NT2/D1 (cell line): ENCODE results near the gene PNKD.

Experiments
- DNase-seq: peaks from one replicate; pipeline ENCODE4 v3.0.0-alpha.2; 2011; ENCODE audit warnings: low read depth, low spot score
- H3K27me3 ChIP-seq: 2 replicates; pipeline ENCODE4 v1.6.0; 2011; ENCODE audit warnings: mild to moderate bottlenecking; ENCODE audit not compliant: insufficient read length, insufficient read depth
- H3K36me3 ChIP-seq: 2 replicates; pipeline ENCODE4 v1.6.1; 2011; ENCODE audit warnings: mild to moderate bottlenecking, low read length, mixed read lengths; ENCODE audit not compliant: insufficient read depth, insufficient read length
- H3K4me1 ChIP-seq: 2 replicates; pipeline ENCODE4 v1.5.1; 2011; ENCODE audit not compliant: insufficient read depth, insufficient read length
- H3K4me3 ChIP-seq: 2 replicates; pipeline ENCODE4 v1.5.1; 2011; ENCODE audit warnings: low read depth; ENCODE audit not compliant: insufficient read length
- H3K9ac ChIP-seq: 2 replicates; pipeline ENCODE4 v1.6.0; 2011; ENCODE audit warnings: low read depth; ENCODE audit not compliant: insufficient read length
- H3K9me3 ChIP-seq: 2 replicates; pipeline ENCODE4 v1.5.1; 2011; ENCODE audit warnings: mild to moderate bottlenecking, low read length; ENCODE audit not compliant: insufficient read depth
- SUZ12 ChIP-seq: IDR thresholded peaks from 2 replicates; pipeline ENCODE4 v1.6.1; 2011; ENCODE audit not compliant: insufficient read length, insufficient read depth; ENCODE audit errors: extremely low read depth
- YY1 ChIP-seq: IDR thresholded peaks from 2 replicates; pipeline ENCODE4 v1.6.1; 2011; ENCODE audit not compliant: insufficient read length, insufficient read depth
- ZNF274 ChIP-seq: IDR thresholded peaks from 2 replicates; pipeline ENCODE4 v1.6.1; 2011; ENCODE audit warnings: mild to moderate bottlenecking, low read depth, low read length

Gene PNKD, protein sequence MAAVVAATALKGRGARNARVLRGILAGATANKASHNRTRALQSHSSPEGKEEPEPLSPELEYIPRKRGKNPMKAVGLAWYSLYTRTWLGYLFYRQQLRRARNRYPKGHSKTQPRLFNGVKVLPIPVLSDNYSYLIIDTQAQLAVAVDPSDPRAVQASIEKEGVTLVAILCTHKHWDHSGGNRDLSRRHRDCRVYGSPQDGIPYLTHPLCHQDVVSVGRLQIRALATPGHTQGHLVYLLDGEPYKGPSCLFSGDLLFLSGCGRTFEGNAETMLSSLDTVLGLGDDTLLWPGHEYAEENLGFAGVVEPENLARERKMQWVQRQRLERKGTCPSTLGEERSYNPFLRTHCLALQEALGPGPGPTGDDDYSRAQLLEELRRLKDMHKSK

DNA sequence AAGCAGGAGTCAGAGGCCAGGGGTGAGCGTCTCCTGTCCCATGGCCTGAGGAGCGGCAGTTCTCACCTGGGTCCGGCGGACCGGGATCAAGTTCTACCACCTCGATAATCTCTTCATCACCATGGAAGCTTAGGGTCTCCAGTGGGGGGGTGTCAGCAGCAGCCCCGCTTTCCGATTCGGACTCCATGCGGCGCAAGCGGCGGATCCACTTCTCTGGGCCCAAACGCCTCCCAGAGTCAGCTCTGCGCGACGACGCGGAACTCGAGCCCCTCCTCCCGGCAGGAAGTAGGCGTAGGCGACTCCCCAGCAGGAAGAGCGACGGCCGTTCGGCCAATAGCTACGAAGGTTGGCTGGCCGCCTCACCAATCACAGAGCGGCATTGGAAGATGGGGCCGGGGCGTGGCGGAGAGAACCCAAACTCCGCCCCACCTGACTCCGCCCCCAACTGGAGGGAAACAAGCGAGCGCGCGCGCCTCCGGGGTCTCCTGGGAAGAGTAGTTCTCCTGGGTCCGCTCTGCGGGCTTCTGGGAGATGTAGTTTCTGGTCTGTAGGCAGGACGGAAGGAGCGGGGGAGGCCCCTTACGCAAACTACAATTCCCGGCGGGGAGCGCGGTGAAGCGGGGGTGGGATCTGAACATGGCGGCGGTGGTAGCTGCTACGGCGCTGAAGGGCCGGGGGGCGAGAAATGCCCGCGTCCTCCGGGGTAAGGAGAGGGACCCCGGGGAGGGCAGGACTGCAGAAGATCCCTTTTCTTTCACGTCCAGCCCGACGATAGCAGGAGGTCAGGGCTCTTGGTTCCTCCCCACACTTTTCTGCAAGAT, at the start of gene PNKD, which contains the start of gene AAMP:
PNKD (plus strand) TSS at position 620 of the 821 bp plus-strand sequence; CDS start at position 637, 17 bp downstream.
AAMP (minus strand) TSS at position 238 of the 821 bp plus-strand sequence; CDS start at position 187, 51 bp downstream.
- Histone ChIP-seq H3K27me3 (no peaks in the 10 kb centered on the region), H3K9ac (peak within 1 kb of the TSS; percentile 99), H3K9me3 (no peaks in the 10 kb centered on the region), H3K4me3 (peak within 1 kb of the TSS; percentile 98), H3K4me1 (peaks cover 2% of the 10 kb centered on the region), H3K36me3 (peaks cover 61% of the 10 kb centered on the region)
- TF ChIP-seq ZNF274, result no peak
- peak; percentile 86 for TF ChIP-seq YY1
- peak; percentile 99 for DNase-seq

DNA sequence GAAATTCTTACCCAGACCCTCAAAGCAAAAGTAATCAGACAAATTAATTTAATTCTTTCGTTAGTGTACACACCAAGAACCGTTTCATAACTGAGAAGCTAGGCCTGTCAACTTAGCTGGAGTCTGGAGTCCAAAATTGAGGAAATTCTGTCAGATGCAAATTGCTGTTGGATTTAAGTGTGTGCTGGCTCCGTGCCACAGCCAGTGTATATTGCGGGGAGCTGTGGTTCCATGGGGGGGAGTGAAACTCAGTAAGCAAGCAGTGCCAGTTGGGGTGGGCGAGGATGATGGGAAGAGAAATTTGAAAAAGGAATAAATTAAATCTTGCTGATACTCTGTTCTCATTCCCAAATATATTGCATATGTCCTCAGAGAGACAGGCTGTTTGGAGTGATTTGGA, 49.3 kb upstream of the PNKD start:
- H3K4me3 ChIP-seq, result no peak overlapping the region
- DNase-seq, result no peak
- TF ChIP-seq YY1 (no peak), ZNF274 (no peak), SUZ12 (no peak)
- H3K36me3 ChIP-seq, result peaks cover 66% of the 10 kb centered on the region
- H3K9ac ChIP-seq, result no peak overlapping the region
- no peaks in the 10 kb centered on the region for H3K4me1 ChIP-seq
- H3K27me3 ChIP-seq, result no peaks in the 10 kb centered on the region
- no peaks in the 10 kb centered on the region for H3K9me3 ChIP-seq

DNA sequence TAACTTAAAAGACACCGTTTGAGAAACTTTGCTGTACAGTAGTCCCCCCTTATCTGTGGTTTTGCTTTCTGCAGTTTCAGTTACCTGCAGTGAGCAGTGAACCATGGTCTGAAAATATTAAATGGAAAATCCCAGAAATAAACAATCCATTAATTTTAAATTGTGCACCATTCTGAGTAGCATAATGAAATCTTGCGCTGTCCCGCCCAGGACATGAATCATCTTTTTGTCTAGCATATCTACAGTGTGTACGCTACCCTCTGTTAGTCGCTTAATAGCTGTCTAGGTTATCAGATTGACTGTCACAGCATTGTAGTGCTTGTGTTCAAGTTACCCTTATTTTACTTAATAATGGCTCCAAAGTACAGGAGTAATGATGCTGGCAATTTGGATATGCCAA, 47.3 kb upstream of the PNKD start:
- H3K9ac ChIP-seq, result no peak overlapping the region

DNA sequence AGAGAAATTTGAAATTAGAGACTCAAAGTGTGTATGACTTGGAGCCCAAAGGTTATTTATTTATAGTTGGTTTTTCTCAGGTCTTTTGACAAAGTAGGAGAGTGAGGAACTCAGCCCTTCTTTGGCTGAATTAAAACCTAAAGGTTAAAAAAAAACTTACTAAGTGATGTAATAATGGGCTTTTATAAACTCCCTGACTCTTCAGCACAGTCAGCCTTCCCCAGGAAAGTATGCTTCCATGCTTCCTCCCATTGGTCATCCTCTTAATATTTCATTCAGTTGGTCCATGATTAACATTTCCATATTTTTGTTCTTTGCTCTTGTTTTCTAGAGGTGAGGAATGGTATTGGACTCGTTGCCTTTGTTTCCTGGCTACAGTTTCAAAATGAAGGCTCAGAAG, 46.1 kb upstream of the PNKD start:
- peaks cover 78% of the 10 kb centered on the region for H3K36me3 ChIP-seq
- no peaks in the 10 kb centered on the region for H3K4me1 ChIP-seq
- no peak for TF ChIP-seq YY1
- TF ChIP-seq ZNF274, result no peak
- no peak for TF ChIP-seq SUZ12
- no peak overlapping the region for H3K4me3 ChIP-seq
- no peak overlapping the region for H3K9ac ChIP-seq
- DNase-seq, result no peak
- no peaks in the 10 kb centered on the region for H3K27me3 ChIP-seq
- H3K9me3 ChIP-seq, result no peaks in the 10 kb centered on the region

More for the DNA sequence above, 47.3 kb upstream of the PNKD start:
- TF ChIP-seq ZNF274, result no peak
- TF ChIP-seq YY1, result no peak
- no peak for TF ChIP-seq SUZ12
- peaks cover 78% of the 10 kb centered on the region for H3K36me3 ChIP-seq
- no peak for DNase-seq
- H3K27me3 ChIP-seq, result no peaks in the 10 kb centered on the region
- no peaks in the 10 kb centered on the region for H3K4me1 ChIP-seq
- no peak overlapping the region for H3K4me3 ChIP-seq
- no peaks in the 10 kb centered on the region for H3K9me3 ChIP-seq

DNA sequence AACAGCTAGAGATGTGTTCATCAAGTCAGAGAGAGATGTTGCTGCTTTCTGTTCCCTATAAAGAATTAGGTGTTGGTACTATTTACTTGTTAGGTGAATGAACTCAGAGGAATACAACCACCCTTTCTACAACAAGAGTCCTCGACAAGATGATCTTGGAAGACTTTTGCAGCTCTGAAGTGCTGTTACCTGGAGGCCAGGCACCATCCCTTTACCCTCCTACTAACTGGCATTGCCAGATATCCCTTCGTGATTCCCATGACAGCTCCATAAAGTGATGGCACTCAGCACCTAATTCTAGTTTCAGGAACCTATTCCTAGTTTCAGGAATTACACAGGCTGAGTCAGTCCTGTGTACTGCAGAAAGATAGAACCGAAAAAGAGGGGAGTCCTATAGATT, 43.4 kb upstream of the PNKD start:
- H3K36me3 ChIP-seq, result peaks cover 82% of the 10 kb centered on the region
- H3K4me1 ChIP-seq, result no peaks in the 10 kb centered on the region
- no peak for DNase-seq
- H3K9ac ChIP-seq, result no peak overlapping the region
- no peaks in the 10 kb centered on the region for H3K9me3 ChIP-seq
- no peak overlapping the region for H3K4me3 ChIP-seq
- TF ChIP-seq ZNF274, result no peak
- TF ChIP-seq YY1, result no peak
- no peak for TF ChIP-seq SUZ12
- no peaks in the 10 kb centered on the region for H3K27me3 ChIP-seq

DNA sequence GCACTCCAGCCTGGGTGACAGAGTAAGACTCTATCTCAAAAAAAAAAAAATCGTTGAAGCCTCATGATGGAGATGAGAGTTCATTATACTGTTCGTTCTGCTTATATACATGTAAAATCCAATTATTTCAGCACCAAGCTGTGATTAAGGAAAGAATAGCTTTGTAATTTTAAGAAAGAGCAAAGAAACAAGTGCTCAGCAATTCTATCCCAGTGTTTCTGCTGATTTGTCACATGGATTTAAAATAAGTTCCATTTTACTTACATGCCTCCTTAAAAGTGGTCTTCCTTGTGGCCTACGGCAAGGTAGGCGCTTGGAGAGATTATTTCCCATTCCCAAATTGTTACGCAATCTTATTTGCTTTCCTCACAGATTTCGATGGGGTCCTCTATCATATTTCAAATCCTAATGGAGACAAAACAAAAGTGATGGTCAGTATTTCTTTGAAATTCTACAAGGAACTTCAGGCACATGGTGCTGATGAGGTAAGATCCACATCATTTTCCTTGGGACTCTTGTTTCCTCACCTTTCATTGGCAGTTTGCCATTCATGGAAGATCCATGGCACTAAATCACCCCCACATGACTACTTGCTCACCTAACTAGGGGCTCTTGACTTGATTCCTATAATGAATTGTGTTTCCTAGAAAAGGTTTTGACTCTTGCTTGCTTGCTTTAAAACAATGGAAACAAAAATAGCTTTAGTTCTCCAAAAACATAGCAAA, 41.8 kb upstream of the PNKD start:
- DNase-seq, result no peak
- H3K4me3 ChIP-seq, result no peak overlapping the region
- H3K9ac ChIP-seq, result no peak overlapping the region
- no peaks in the 10 kb centered on the region for H3K4me1 ChIP-seq
- H3K36me3 ChIP-seq, result peaks cover 83% of the 10 kb centered on the region
- H3K9me3 ChIP-seq, result no peaks in the 10 kb centered on the region
- TF ChIP-seq SUZ12 (no peak), YY1 (no peak), ZNF274 (no peak)
- H3K27me3 ChIP-seq, result no peaks in the 10 kb centered on the region
